C4-2B (cell line): ENCODE data around the gene DHRS7B.
A peak's percentile ranks its signal among the peaks of the same experiment; 100 is the strongest.

Experiments used
- H3K27ac ChIP-seq: fragments of 450-650 bp; 2 replicates; pipeline ENCODE4 v1.5.1; 2017
- CTCF ChIP-seq: fragments of 450-650 bp; conservative IDR thresholded peaks from 2 replicates; pipeline ENCODE4 v1.5.1; 2017; ENCODE audit warnings: mild to moderate bottlenecking
- ZFX ChIP-seq: fragments of 450-650 bp; IDR thresholded peaks from 2 replicates; pipeline ENCODE4 v1.6.1; 2017

The DHRS7B gene

DNA sequence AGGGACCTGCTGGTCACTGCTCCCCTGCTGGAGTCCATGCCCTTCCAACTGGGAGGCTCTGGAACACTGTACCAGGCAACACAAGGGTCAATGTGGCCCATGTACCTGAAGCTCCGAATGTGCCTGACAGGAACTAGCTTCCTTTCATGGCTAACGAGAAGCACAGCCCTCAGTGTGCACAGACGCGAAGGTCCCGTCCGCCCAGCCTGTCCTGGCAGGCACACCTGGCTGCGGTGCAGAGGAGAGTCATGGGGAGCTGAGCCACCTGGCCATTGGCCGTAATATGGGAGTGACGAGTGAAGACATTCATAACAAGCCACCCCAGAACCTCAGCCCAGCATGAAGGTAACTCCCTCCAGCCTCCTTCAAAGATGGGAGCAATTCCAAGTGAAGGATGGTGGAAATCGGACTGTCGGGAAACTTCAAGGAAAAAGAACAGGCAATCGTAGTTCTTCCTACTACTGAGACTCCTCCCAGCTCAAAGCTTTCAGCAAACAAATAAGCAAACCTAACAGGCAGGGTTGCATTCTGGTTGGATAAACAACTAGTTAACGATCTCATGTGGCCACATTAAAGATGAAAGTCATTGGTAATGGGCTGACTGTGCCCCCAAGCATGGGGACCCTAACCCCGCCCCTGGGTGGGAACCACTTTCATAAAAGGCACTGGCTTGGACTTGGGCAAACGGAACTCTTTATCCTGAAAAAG is 74.0 kb downstream of the DHRS7B start:
- peak overlapping the region; percentile 64 for H3K27ac ChIP-seq
- TF ChIP-seq ZFX = no peak
- TF ChIP-seq CTCF = no peak

- no peak for TF ChIP-seq ZFX
- no peak for TF ChIP-seq CTCF
- H3K27ac ChIP-seq = peak overlapping the region; percentile 64
Observed at GRCh38 chr17:21201298-21201595, 74.5 kb downstream of the DHRS7B start.

DNA sequence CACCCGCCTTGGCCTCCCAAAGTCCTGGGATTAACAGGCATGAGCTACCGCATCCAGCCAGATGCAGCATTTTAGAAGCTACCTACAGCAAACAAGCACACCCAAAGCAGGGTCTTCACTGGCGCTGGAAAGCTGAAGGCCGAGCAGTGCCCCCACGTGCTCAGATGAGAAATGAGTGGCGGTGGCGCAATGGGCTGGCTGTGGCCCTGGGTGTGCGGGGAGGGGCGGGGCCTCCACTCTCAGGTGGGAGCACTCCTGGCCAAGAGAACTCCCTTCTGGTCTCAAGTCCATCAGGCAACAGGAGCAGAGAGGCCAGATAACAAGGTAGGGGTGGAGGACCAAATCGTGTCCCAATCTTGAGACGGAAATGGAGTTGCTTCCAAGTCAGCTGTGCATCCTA is 75.1 kb downstream of the DHRS7B start:
- peak overlapping the region; percentile 64 for H3K27ac ChIP-seq
- TF ChIP-seq CTCF = no peak

GRCh38 chr17:21202512-21202911 is 75.7 kb downstream of the DHRS7B start:
- TF ChIP-seq CTCF (no peak), ZFX (no peak)
- H3K27ac ChIP-seq = no peak overlapping the region

DNA sequence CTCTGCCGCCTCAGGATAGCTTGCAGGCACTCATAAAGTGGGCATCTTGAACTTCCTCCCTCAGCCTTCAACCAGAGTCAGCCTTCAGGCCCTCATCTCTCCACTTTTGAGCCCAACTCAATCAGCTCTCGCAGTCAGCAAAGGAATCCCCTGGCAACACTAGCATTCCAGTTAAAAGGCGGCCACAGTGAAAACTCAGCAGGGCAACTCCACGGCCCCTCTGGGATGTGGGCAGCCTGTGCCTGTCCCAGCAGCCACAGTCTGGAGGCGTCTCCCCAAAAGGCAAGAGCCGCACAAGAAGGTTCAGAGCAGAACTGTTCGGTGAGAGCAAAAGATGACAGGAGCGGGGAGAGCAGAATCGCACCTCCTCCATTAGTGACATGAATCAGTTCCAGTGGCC is 78.2 kb downstream of the DHRS7B start:
- H3K27ac ChIP-seq = no peak overlapping the region
- TF ChIP-seq ZFX (no peak), CTCF (no peak)

- H3K27ac ChIP-seq = peak overlapping the region; percentile 4; the same call in 1 of the 2 replicates
- TF ChIP-seq ZFX (no peak), CTCF (no peak)
Observed at GRCh38 chr17:21208352-21208751, 81.6 kb downstream of the DHRS7B start.

GRCh38 chr17:21209511-21210175 is 82.9 kb downstream of the DHRS7B start:
- TF ChIP-seq CTCF = no peak
- no peak for TF ChIP-seq ZFX
- no peak overlapping the region for H3K27ac ChIP-seq
